H1 (cell line): Measurements from ENCODE around the gene SMIM35. TPM values are rescaled to one million over a fixed set of nuclear protein-coding genes. Genes with fewer than 3 reads are reported as not detected.

Experiments used
- CTCF ChIA-PET: fragments of 300-600 bp; sonication (Branson Sonifier 250); formaldehyde crosslinking; loops from one replicate; lab custom pipeline; 2021; ENCODE audit not compliant: partially characterized antibody; lab: Charles Lee
- POLR2A ChIA-PET: fragments of 300-600 bp; sonication (Branson Sonifier 250); formaldehyde crosslinking; loops from one replicate; lab custom pipeline; 2021; ENCODE audit warnings: inconsistent platforms; ENCODE audit not compliant: partially characterized antibody; lab: Charles Lee
- DNase-seq, 2 experiments: peaks; one replicate each; pipeline versions ENCODE4 v3.0.0 to v3.0.0-alpha.2; 2010 to 2022; ENCODE audit warnings: low spot score in 2 of 2, low read depth in 1 of 2, mixed read lengths in 1 of 2
- FAIRE-seq: peaks from 2 replicates; lab custom pipeline; 2011; peaks lifted over from hg19 to GRCh38; lab: Jason Lieb, UNC
- H2AFZ ChIP-seq: 2 replicates; pipeline ENCODE4 v1.8.1; 2012; ENCODE audit warnings: low read length, inconsistent platforms
- H2AK5ac ChIP-seq: 2 replicates; pipeline ENCODE4 v1.6.1; 2013; ENCODE audit warnings: low read depth, low read length
- H2BK120ac ChIP-seq: replicated peaks from 2 replicates; pipeline ENCODE3; 2013; ENCODE audit warnings: low read depth, low read length, inconsistent platforms
- H2BK12ac ChIP-seq: 2 replicates; pipeline ENCODE4 v1.6.1; 2013; ENCODE audit warnings: low read depth, low read length
- H2BK15ac ChIP-seq: 2 replicates; pipeline ENCODE4 v1.6.1; 2013; ENCODE audit warnings: low read length
- H2BK20ac ChIP-seq: 2 replicates; pipeline ENCODE4 v1.6.1; 2013; ENCODE audit warnings: low read length
- H2BK5ac ChIP-seq: 2 replicates; pipeline ENCODE4 v1.6.1; 2013; ENCODE audit warnings: low read depth, low read length
- H3K14ac ChIP-seq: 2 replicates; pipeline ENCODE4 v1.6.1; 2013; ENCODE audit warnings: inconsistent platforms; ENCODE audit not compliant: insufficient read length
- H3K18ac ChIP-seq: 2 replicates; pipeline ENCODE4 v1.6.1; 2013; ENCODE audit warnings: low read length; ENCODE audit errors: extremely low read depth
- H3K23ac ChIP-seq: 2 replicates; pipeline ENCODE4 v1.6.1; 2013; ENCODE audit warnings: inconsistent platforms; ENCODE audit not compliant: insufficient read length
- H3K23me2 ChIP-seq: 2 replicates; pipeline ENCODE4 v1.6.1; 2013; ENCODE audit warnings: low read depth, low read length
- H3K27ac ChIP-seq: 2 replicates; pipeline ENCODE4 v1.6.1; 2011; ENCODE audit warnings: low read depth, low read length, inconsistent platforms
- H3K27me3 ChIP-seq, 4 experiments: replicated peaks in 1 of 4; 1 replicate in 1 of 4; 2 replicates in 3 of 4; pipeline versions ENCODE4 v1.6.1 to v1.8.1; 2011 to 2013; ENCODE audit warnings: low read length in 3 of 4, mild to moderate bottlenecking in 3 of 4, inconsistent platforms in 2 of 4, mixed read lengths in 2 of 4, moderate library complexity in 1 of 4; ENCODE audit not compliant: control insufficient read depth in 3 of 4, insufficient read depth in 3 of 4; ENCODE audit errors: extremely low read depth in 1 of 4
- H3K36me3 ChIP-seq, 4 experiments: 2 replicates each; pipeline versions ENCODE4 v1.6.1 to v1.8.1; 2011 to 2013; ENCODE audit warnings: mild to moderate bottlenecking in 4 of 4, low read length in 3 of 4, moderate library complexity in 2 of 4, control low read depth in 1 of 4, inconsistent platforms in 1 of 4; ENCODE audit not compliant: insufficient read depth in 4 of 4, control insufficient read depth in 2 of 4
- H3K4ac ChIP-seq: replicated peaks from 2 replicates; pipeline ENCODE3; 2013; ENCODE audit warnings: low read length, low read depth, mixed read lengths, inconsistent platforms; ENCODE audit not compliant: insufficient read length
- H3K4me1 ChIP-seq, 4 experiments: replicated peaks in 1 of 4; 1 replicate in 1 of 4; 2 replicates in 3 of 4; pipeline versions ENCODE4 v1.6.1 to v1.8.1; 2011 to 2013; ENCODE audit warnings: low read length in 3 of 4, inconsistent platforms in 2 of 4, mixed read lengths in 1 of 4; ENCODE audit not compliant: insufficient read depth in 4 of 4, control insufficient read depth in 3 of 4
- H3K4me2 ChIP-seq, 2 experiments: 2 replicates each; pipeline versions ENCODE4 v1.6.1 to v1.8.1; 2011 to 2013; ENCODE audit warnings: low read depth in 2 of 2, low read length in 2 of 2, control low read depth in 1 of 2, inconsistent platforms in 1 of 2, mild to moderate bottlenecking in 1 of 2; ENCODE audit not compliant: insufficient read depth in 1 of 2
- H3K4me3 ChIP-seq, 4 experiments: fragments of 200-600, 300-600 bp in 1 of 4; sonication (generic), shearing (Covaris generic), sonication (Bioruptor Twin) in 1 of 4; 2 replicates each; pipeline versions ENCODE4 v1.5.1 to v1.8.1; 2011 to 2016; ENCODE audit warnings: low read length in 4 of 4, low read depth in 3 of 4, control low read depth in 2 of 4, inconsistent platforms in 2 of 4, mild to moderate bottlenecking in 2 of 4, mixed read lengths in 1 of 4, moderate library complexity in 1 of 4; ENCODE audit not compliant: insufficient read depth in 2 of 4; ENCODE audit errors: extremely low read depth in 1 of 4
- H3K56ac ChIP-seq: replicated peaks from 2 replicates; pipeline ENCODE3; 2013; ENCODE audit warnings: low read depth, mild to moderate bottlenecking, mixed read lengths, low read length, inconsistent platforms; ENCODE audit not compliant: insufficient read length
- H3K79me1 ChIP-seq: 2 replicates; pipeline ENCODE4 v1.6.1; 2013; ENCODE audit warnings: low read depth, low read length, control low read depth
- H3K79me2 ChIP-seq, 2 experiments: 2 replicates each; pipeline versions ENCODE4 v1.6.1 to v1.8.1; 2012 to 2013; ENCODE audit warnings: low read length in 2 of 2, mild to moderate bottlenecking in 2 of 2, inconsistent platforms in 1 of 2; ENCODE audit not compliant: insufficient read depth in 2 of 2, control insufficient read depth in 1 of 2
- H3K9ac ChIP-seq, 4 experiments: replicated peaks in 1 of 4; 1 replicate in 1 of 4; 2 replicates in 3 of 4; pipeline versions ENCODE4 v1.6.1 to v1.8.1; 2011 to 2013; ENCODE audit warnings: low read depth in 3 of 4, low read length in 3 of 4, control low read depth in 2 of 4, mild to moderate bottlenecking in 2 of 4, moderate library complexity in 2 of 4, inconsistent platforms in 1 of 4; ENCODE audit errors: extremely low read depth in 1 of 4
- H3K9me3 ChIP-seq, 2 experiments: 2 replicates each; pipeline versions ENCODE4 v1.6.1 to v1.8.1; 2012 to 2013; ENCODE audit warnings: mild to moderate bottlenecking in 2 of 2, moderate library complexity in 2 of 2, control low read depth in 1 of 2, inconsistent platforms in 1 of 2, low read depth in 1 of 2, low read length in 1 of 2, mixed read lengths in 1 of 2; ENCODE audit not compliant: insufficient read depth in 2 of 2
- H4K20me1 ChIP-seq, 2 experiments: replicated peaks in 1 of 2; 2 replicates each; pipeline versions ENCODE3 to v1.8.1; 2011 to 2013; ENCODE audit warnings: inconsistent platforms in 2 of 2, low read length in 2 of 2, mild to moderate bottlenecking in 1 of 2; ENCODE audit not compliant: insufficient read depth in 2 of 2, control insufficient read depth in 1 of 2
- H4K5ac ChIP-seq: 2 replicates; pipeline ENCODE4 v1.6.1; 2013; ENCODE audit warnings: low read length, low read depth, mixed read lengths, inconsistent platforms; ENCODE audit not compliant: insufficient read length
- H4K8ac ChIP-seq: 2 replicates; pipeline ENCODE4 v1.8.0; 2013; ENCODE audit warnings: mild to moderate bottlenecking, moderate library complexity, low read length, inconsistent platforms; ENCODE audit not compliant: insufficient read depth; ENCODE audit errors: extremely low read depth
- H4K91ac ChIP-seq: replicated peaks from 2 replicates; pipeline ENCODE3; 2013; ENCODE audit warnings: low read length, mixed read lengths, inconsistent platforms; ENCODE audit not compliant: insufficient read length
- CHD2 ChIP-seq: IDR thresholded peaks from 2 replicates; pipeline ENCODE4 v1.6.1; 2012; ENCODE audit warnings: low read length, improper control_type of control experiment
- E2F6 ChIP-seq: IDR thresholded peaks from 2 replicates; pipeline ENCODE4 v1.6.1; 2012; ENCODE audit warnings: inconsistent platforms
- EZH2 ChIP-seq: fragments of 200-600 bp; sonication (generic); IDR thresholded peaks from 2 replicates; pipeline ENCODE4 v1.7.1; 2012; ENCODE audit warnings: low read depth, mild to moderate bottlenecking, moderate library complexity, low read length, inconsistent platforms; ENCODE audit not compliant: severe bottlenecking
- MAFK ChIP-seq: IDR thresholded peaks from 2 replicates; pipeline ENCODE4 v1.6.1; 2012; ENCODE audit warnings: low read depth, mild to moderate bottlenecking, improper control_type of control experiment, low read length
- POLR2A ChIP-seq, 2 experiments: IDR thresholded peaks; 1 replicate in 1 of 2; 2 replicates in 1 of 2; pipeline ENCODE4 v1.6.1; 2011; ENCODE audit warnings: low read depth in 2 of 2, low read length in 2 of 2, mild to moderate bottlenecking in 2 of 2; ENCODE audit errors: control extremely low read depth in 1 of 2
- RNF2 ChIP-seq: fragments of 200-900, 300-1000 bp; sonication (generic); IDR thresholded peaks from 2 replicates; pipeline ENCODE4 v1.7.1; 2016; ENCODE audit warnings: borderline replicate concordance, low read depth, mild to moderate bottlenecking, antibody characterized with exemption, low read length; ENCODE audit not compliant: poor library complexity, severe bottlenecking; ENCODE audit errors: missing control alignments
- TAF1 ChIP-seq: IDR thresholded peaks from 2 replicates; pipeline ENCODE4 v1.6.1; 2011; ENCODE audit warnings: mild to moderate bottlenecking, low read depth, low read length
- WGBS, 2 experiments: shearing (Covaris generic) in 1 of 2; methylation state at CpG; one replicate each; pipeline versions ENCODE4 v1.1.6 to v1.1.7; 2013 to 2015; ENCODE audit warnings: low lambda C conversion rate in 2 of 2, mixed read lengths in 2 of 2, inconsistent platforms in 1 of 2, low coverage in 1 of 2, missing lambda C conversion rate in 1 of 2; ENCODE audit not compliant: insufficient replicate concordance in 2 of 2, insufficient coverage in 1 of 2, insufficient read length in 1 of 2; ENCODE audit errors: extremely low coverage in 1 of 2, missing lambda C conversion rate in 1 of 2; 5-methylcytosine and 5-hydroxymethylcytosine counted together
- polyA plus RNA-seq, 7 experiments: library from polyadenylated mRNA; depleted of rRNA in 3 of 7; stranded (reverse) in 5 of 7; unstranded in 2 of 7; fragments of >200 nt in 5 of 7; fragments of 200-250 nt in 2 of 7; gene quantifications; 1 replicate in 5 of 7; 2 replicates in 1 of 7; 4 replicates in 1 of 7; pipeline versions ENCODE4 v1.2.1 to v1.2.3, GENCODE V29; 2011 to 2013; ENCODE audit warnings: missing spikeins in 2 of 7, mixed read lengths in 2 of 7
- total RNA-seq: library from RNA; stranded (reverse); fragmentation: NEBNext Ultra II Directional; extraction: Animal tissue kit (Norgen Biotek cat#: 25700); gene quantifications from 2 replicates; pipeline ENCODE4 v1.2.1, GENCODE V29; 2021
- TF ChIP-seq, protein P1 (sequence below): IDR thresholded peaks from 2 replicates; pipeline ENCODE4 v1.6.1; 2011; ENCODE audit warnings: low read length, improper control_type of control experiment

SMIM35 gene
- total and polyA plus RNA-seq, 2 of the 8 experiments (the other 6 are each of a cell fraction or from before 2014, with no cell fraction given): not detected

DNA sequence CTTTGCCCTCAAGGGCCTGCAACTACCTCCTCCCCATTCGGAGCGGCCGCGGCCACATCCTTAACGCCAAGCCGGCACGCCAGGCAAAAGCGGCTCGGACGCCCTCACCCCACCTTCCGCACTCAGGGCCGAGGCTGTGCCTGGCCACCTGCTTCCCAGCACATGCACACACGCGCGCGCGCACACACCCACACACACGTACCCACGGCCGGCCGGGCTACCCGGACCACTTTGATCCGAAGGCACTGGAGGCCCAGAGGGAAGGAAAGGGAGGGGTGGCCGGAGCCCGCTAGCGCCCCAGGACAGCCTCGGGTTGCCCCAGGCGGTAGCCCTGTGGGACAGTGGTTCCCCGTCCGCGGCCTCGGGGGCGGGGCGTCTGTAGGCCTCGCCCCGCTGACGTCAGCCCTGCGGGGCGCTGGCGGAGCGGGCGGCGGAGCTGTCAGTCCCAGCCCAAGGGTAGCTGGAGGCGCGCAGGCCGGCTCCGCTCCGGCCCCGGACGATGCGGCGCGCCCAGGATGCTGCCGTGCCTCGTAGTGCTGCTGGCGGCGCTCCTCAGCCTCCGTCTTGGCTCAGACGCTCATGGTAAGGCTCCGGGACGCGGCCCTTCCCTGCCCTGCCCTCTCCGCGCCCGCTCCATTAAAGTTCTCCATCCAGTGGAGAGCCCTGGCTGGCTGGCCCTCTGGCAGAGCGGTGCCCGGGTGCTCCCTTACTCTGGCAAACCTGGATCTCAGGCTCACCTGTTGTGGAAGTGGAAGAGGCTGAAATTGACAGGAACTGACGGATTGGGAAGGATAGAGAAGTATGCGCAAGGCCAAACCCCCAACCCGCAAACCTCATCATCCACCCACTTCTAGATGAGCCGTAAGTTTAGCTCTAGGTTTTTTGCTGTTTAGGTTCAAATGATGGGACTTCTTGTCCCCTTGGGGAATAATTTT lies 100.5 kb downstream of the SMIM35 start, which contains the start of gene IL10RA:
Gene IL10RA (plus strand): TSS at position 442 of the 935 bp plus-strand sequence. CDS start 74 bp downstream, at position 516.
- 8% methylated on average over 41 of the region's 71 CpGs; no CpG with 5 or more reads in 1 of the 2 experiments for WGBS, 2 experiments
- no peak within 1 kb of the TSS for H3K4ac ChIP-seq
- H4K91ac ChIP-seq: no peak within 1 kb of the TSS
- H3K9me3 ChIP-seq: no peaks in the 10 kb centered on the region
- peak within 1 kb of the TSS in 3 of 4 experiments; percentile 35 to 54 (median 42); a peak in 4 of 7 replicates for H3K9ac ChIP-seq
- peaks cover 0 to 3% (median 1%) of the 10 kb centered on the region in 4 experiments; a peak in 3 of 7 replicates for H3K4me1 ChIP-seq
- no peak within 1 kb of the TSS for H2AK5ac ChIP-seq
- H4K20me1 ChIP-seq: no peaks in the 10 kb centered on the region
- peak within 1 kb of the TSS; percentile 84 for H2AFZ ChIP-seq
- H4K5ac ChIP-seq: peak within 1 kb of the TSS; percentile 47
- H3K79me2 ChIP-seq: no peaks in the 10 kb centered on the region
- no peak within 1 kb of the TSS for H3K23ac ChIP-seq
- H2BK15ac ChIP-seq: no peak within 1 kb of the TSS
- peak within 1 kb of the TSS; percentile 91 for H4K8ac ChIP-seq
- H3K56ac ChIP-seq: no peak within 1 kb of the TSS
- H2BK120ac ChIP-seq: no peak within 1 kb of the TSS
- CTCF ChIA-PET: interaction anchor here (1.0 to 3.1 kb wide), 4 partner anchors 19 to 79 kb away, joined by 3 to 14 read pairs (median 4); no protein-coding TSS in a partner anchor
- peaks cover 7% of the 10 kb centered on the region; the same call in 1 of the 2 replicates for H3K23me2 ChIP-seq
- peak; percentile 64 to 93 for DNase-seq
- peak within 1 kb of the TSS; percentile 53 to 90 for H3K4me2 ChIP-seq
- POLR2A ChIA-PET: interaction anchor here (0.9 to 1.4 kb wide), 2 partner anchors 14 to 67 kb away, joined by 3 read pairs; no protein-coding TSS in a partner anchor
- peak within 1 kb of the TSS; percentile 44 to 64 (median 49) for H3K4me3 ChIP-seq
- H3K27me3 ChIP-seq: peaks cover 16 to 30% (median 22%) of the 10 kb centered on the region in 4 experiments
- no peaks in the 10 kb centered on the region for H3K36me3 ChIP-seq
- no peak within 1 kb of the TSS for H3K14ac ChIP-seq
- no peaks in the 10 kb centered on the region for H3K79me1 ChIP-seq
- peak within 1 kb of the TSS; percentile 32; the same call in 1 of the 2 replicates for H3K18ac ChIP-seq
- H2BK12ac ChIP-seq: peak within 1 kb of the TSS; percentile 80; the same call in 1 of the 2 replicates
- H3K27ac ChIP-seq: no peak within 1 kb of the TSS
- no peak within 1 kb of the TSS for H2BK20ac ChIP-seq
- peak within 1 kb of the TSS; percentile 35; the same call in 1 of the 2 replicates for H2BK5ac ChIP-seq
- no peak for FAIRE-seq
- TF ChIP-seq, protein P1, sequence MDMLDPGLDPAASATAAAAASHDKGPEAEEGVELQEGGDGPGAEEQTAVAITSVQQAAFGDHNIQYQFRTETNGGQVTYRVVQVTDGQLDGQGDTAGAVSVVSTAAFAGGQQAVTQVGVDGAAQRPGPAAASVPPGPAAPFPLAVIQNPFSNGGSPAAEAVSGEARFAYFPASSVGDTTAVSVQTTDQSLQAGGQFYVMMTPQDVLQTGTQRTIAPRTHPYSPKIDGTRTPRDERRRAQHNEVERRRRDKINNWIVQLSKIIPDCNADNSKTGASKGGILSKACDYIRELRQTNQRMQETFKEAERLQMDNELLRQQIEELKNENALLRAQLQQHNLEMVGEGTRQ: no peak
- no peak for TF ChIP-seq CHD2
- TF ChIP-seq TAF1: peak; percentile 61; the same call in 1 of the 2 replicates
- peak; percentile 24 for TF ChIP-seq EZH2
- TF ChIP-seq E2F6: peak; percentile 91
- no peak for TF ChIP-seq MAFK
- TF ChIP-seq POLR2A (IDR thresholded peaks at IDR 0.05; ENCODE audit: control extremely low read depth in 1 of 2, low read depth in 2 of 2, low read length in 2 of 2): peak in 1 of 2 experiments; percentile 41; a peak in 1 of 3 replicates
- no peak for TF ChIP-seq RNF2
